Activated CD8-positive, alpha-beta memory T cell treated with anti-CD3 and anti-CD28 coated beads for 36 hours (primary cell): ENCODE data around the gene MRNIP. TPM values are rescaled to one million over a fixed set of nuclear protein-coding genes. Genes with fewer than 3 reads are reported as not detected.

Experiments used
- CTCF ChIA-PET: fragments of 350-600 bp; sonication (Branson Sonifier 250); formaldehyde crosslinking; loops from one replicate; lab custom pipeline; 2021; ENCODE audit warnings: antibody characterized with exemption; lab: Charles Lee
- POLR2A ChIA-PET: fragments of 350-600 bp; sonication (Branson Sonifier 250); formaldehyde crosslinking; loops from one replicate; lab custom pipeline; 2021; ENCODE audit warnings: antibody characterized with exemption; lab: Charles Lee
- total RNA-seq, 2 experiments: library from RNA; stranded (reverse); gene quantifications; one replicate each; pipeline ENCODE4 v1.2.3, GENCODE V29; 2021

The MRNIP gene
- total RNA-seq = 10 to 100 TPM; 17.7 to 21.2 TPM

- POLR2A ChIA-PET = interaction anchor here (0.6 kb wide), 3 partner anchors 37 to 953 kb away, joined by 3 to 4 read pairs (median 3); no protein-coding TSS in a partner anchor
- CTCF ChIA-PET = interaction anchor here (1.5 to 1.7 kb wide), 2 partner anchors 48 to 57 kb away, joined by 4 to 5 read pairs; no protein-coding TSS in a partner anchor
Observed at GRCh38 chr5:179858586-179859427, at the start of gene MRNIP. Gene MRNIP, minus strand, starts transcription at chr5:179858817. Its CDS starts 21 bp downstream, at chr5:179858796.

- POLR2A ChIA-PET = interaction anchor here (0.7 to 1.1 kb wide), 3 partner anchors 139 to 301 kb away, joined by 4 read pairs; no protein-coding TSS in a partner anchor
- CTCF ChIA-PET = interaction anchor here (0.7 to 1.7 kb wide), 3 partner anchors 50 to 214 kb away, joined by 3 to 6 read pairs (median 4); no protein-coding TSS in a partner anchor
Observed at GRCh38 chr5:179907556-179908324, 49.1 kb upstream of the MRNIP start, which contains the start of gene TBC1D9B. Gene TBC1D9B, minus strand, starts transcription at chr5:179907897. Its CDS starts 76 bp downstream, at chr5:179907821.

- POLR2A ChIA-PET = interaction anchor here (0.6 to 1.0 kb wide), 3 partner anchors 105 to 183 kb away, joined by 3 to 4 read pairs (median 4); no protein-coding TSS in a partner anchor
- CTCF ChIA-PET = interaction anchor here (1.7 kb wide), 2 partner anchors 49 to 105 kb away, joined by 4 to 6 read pairs; no protein-coding TSS in a partner anchor
Observed at GRCh38 chr5:179906795-179907555, 48.4 kb upstream of the MRNIP start.

GRCh38 chr5:179906294-179906794 lies 47.7 kb upstream of the MRNIP start:
- ChIA-PET POLR2A (interaction anchor here (0.6 to 0.8 kb wide), 2 partner anchors 104 to 123 kb away, joined by 3 to 4 read pairs; no protein-coding TSS in a partner anchor), CTCF (interaction anchor here (1.4 to 1.7 kb wide), 2 partner anchors 49 to 143 kb away, joined by 3 to 4 read pairs; no protein-coding TSS in a partner anchor)

GRCh38 chr5:179905161-179905560 lies 46.5 kb upstream of the MRNIP start:
- ChIA-PET POLR2A (no interaction called here), CTCF (interaction anchor here (1.4 kb wide), 1 partner anchor 142 kb away, joined by 3 read pairs; no protein-coding TSS in a partner anchor)

GRCh38 chr5:179904463-179905160 lies 46.0 kb upstream of the MRNIP start:
- POLR2A ChIA-PET = interaction anchor here (0.7 kb wide), 1 partner anchor 131 kb away, joined by 5 read pairs; no protein-coding TSS in a partner anchor

GRCh38 chr5:179902763-179903158 lies 44.1 kb upstream of the MRNIP start:
- ChIA-PET POLR2A (no interaction called here), CTCF (no interaction called here)

More at GRCh38 chr5:179904463-179905160, 46.0 kb upstream of the MRNIP start:
- CTCF ChIA-PET = no interaction called here

- ChIA-PET POLR2A (interaction anchor here (0.6 kb wide), 1 partner anchor 159 kb away, joined by 5 read pairs; no protein-coding TSS in a partner anchor), CTCF (no interaction called here)
Observed at GRCh38 chr5:179901915-179902762, 43.5 kb upstream of the MRNIP start.

GRCh38 chr5:179901462-179901861 lies 42.8 kb upstream of the MRNIP start:
- ChIA-PET CTCF (no interaction called here), POLR2A (no interaction called here)

- ChIA-PET POLR2A (no interaction called here), CTCF (no interaction called here)
Observed at GRCh38 chr5:179900711-179901110, 42.1 kb upstream of the MRNIP start.

GRCh38 chr5:179900206-179900605 lies 41.6 kb upstream of the MRNIP start:
- ChIA-PET POLR2A (no interaction called here), CTCF (no interaction called here)

GRCh38 chr5:179895861-179896260 lies 37.2 kb upstream of the MRNIP start:
- ChIA-PET CTCF (no interaction called here), POLR2A (no interaction called here)

- CTCF ChIA-PET = no interaction called here
- POLR2A ChIA-PET = no interaction called here
Observed at GRCh38 chr5:179893958-179894895, 35.6 kb upstream of the MRNIP start.

GRCh38 chr5:179893076-179893957 lies 34.7 kb upstream of the MRNIP start:
- POLR2A ChIA-PET = no interaction called here
- CTCF ChIA-PET = no interaction called here

- ChIA-PET CTCF (no interaction called here), POLR2A (interaction anchor here (0.6 kb wide), 1 partner anchor 86 kb away, joined by 3 read pairs; no protein-coding TSS in a partner anchor)
Observed at GRCh38 chr5:179892255-179892654, 33.6 kb upstream of the MRNIP start.
